ENCODE results near the gene ZNF107.
A peak's percentile ranks its signal among the peaks of the same experiment; 100 is the strongest.

DNA sequence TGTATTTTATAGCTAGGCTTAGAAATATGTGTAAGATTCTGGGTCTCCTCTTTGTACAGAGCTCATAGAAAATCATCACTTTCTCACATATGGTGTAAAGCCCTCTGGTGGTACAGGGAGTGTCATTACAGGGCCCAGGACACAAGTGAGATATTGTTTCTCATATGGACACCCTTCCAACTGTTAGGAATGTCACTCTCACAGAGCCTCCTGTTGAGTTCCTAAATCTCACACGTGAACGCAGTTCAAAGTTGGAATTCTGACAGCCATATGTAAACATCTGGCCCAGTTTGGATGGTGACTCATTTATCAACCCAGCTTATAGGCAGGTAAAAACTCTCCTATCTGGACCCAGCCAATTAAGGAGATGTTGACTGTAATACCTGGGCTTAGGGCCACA, 35.4 kb upstream of the ZNF107 start:
- TF ChIP-seq, protein P1, sequence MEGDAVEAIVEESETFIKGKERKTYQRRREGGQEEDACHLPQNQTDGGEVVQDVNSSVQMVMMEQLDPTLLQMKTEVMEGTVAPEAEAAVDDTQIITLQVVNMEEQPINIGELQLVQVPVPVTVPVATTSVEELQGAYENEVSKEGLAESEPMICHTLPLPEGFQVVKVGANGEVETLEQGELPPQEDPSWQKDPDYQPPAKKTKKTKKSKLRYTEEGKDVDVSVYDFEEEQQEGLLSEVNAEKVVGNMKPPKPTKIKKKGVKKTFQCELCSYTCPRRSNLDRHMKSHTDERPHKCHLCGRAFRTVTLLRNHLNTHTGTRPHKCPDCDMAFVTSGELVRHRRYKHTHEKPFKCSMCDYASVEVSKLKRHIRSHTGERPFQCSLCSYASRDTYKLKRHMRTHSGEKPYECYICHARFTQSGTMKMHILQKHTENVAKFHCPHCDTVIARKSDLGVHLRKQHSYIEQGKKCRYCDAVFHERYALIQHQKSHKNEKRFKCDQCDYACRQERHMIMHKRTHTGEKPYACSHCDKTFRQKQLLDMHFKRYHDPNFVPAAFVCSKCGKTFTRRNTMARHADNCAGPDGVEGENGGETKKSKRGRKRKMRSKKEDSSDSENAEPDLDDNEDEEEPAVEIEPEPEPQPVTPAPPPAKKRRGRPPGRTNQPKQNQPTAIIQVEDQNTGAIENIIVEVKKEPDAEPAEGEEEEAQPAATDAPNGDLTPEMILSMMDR (IDR thresholded peaks at IDR 0.05) = peak in 2 of 3 experiments; percentile 29 to 51
- TF ChIP-seq POLR2A (IDR thresholded peaks at IDR 0.05) = no peak

Measured in testis (tissue), 2 donors.